Neural cell (in vitro differentiated cells): ENCODE results near the gene WTAP. TPM values are rescaled to one million over a fixed set of nuclear protein-coding genes. Genes with fewer than 3 reads are reported as not detected.

ENCODE experiments used
- H2AFZ ChIP-seq: fragments of 200-600, 300-800 bp; sonication (generic), shearing (Covaris generic); 2 replicates; pipeline ENCODE4 v1.6.0; 2014; ENCODE audit warnings: low read depth, mild to moderate bottlenecking, antibody characterized with exemption, low read length, moderate library complexity
- H3F3A ChIP-seq: fragments of 200-600 bp; shearing (Covaris generic); 2 replicates; pipeline ENCODE4 v1.6.1; 2016; ENCODE audit warnings: mild to moderate bottlenecking, moderate library complexity, mixed read lengths, antibody characterized with exemption, low read length; ENCODE audit not compliant: insufficient read depth, poor library complexity, severe bottlenecking
- H3K27ac ChIP-seq: fragments of 200-600, 300-800 bp; sonication (generic), shearing (Covaris generic); 2 replicates; pipeline ENCODE4 v1.5.1; 2014; ENCODE audit warnings: mild to moderate bottlenecking, low read length, moderate library complexity
- H3K27me3 ChIP-seq: fragments of 300-800, 200-600 bp; sonication (generic), shearing (Covaris generic); 2 replicates; pipeline ENCODE4 v1.6.0; 2014; ENCODE audit warnings: mild to moderate bottlenecking, low read depth, low read length, moderate library complexity; ENCODE audit not compliant: insufficient read depth
- H3K36me3 ChIP-seq: fragments of 300-800, 200-600 bp; sonication (generic), shearing (Covaris generic); 2 replicates; pipeline ENCODE4 v1.5.1; 2014; ENCODE audit warnings: mild to moderate bottlenecking, antibody characterized with exemption, low read length, moderate library complexity; ENCODE audit not compliant: insufficient read depth
- H3K4me2 ChIP-seq: fragments of 300-800, 200-600 bp; sonication (generic), shearing (Covaris generic); 2 replicates; pipeline ENCODE4 v1.6.0; 2014; ENCODE audit warnings: mild to moderate bottlenecking, low read length
- H3K4me3 ChIP-seq: fragments of 300-800, 200-600 bp; sonication (generic), shearing (Covaris generic); 2 replicates; pipeline ENCODE4 v1.5.1; 2014; ENCODE audit warnings: mild to moderate bottlenecking, low read length, moderate library complexity
- H3K79me2 ChIP-seq: fragments of 200-600 bp; shearing (Covaris generic); replicated peaks from 2 replicates; pipeline ENCODE4 v1.6.0; 2014; ENCODE audit warnings: mild to moderate bottlenecking, low read length, moderate library complexity; ENCODE audit not compliant: insufficient read depth
- H3K9ac ChIP-seq: fragments of 300-800, 200-600 bp; sonication (generic), shearing (Covaris generic); 2 replicates; pipeline ENCODE4 v1.6.1; 2016; ENCODE audit warnings: mild to moderate bottlenecking, low read length, mixed read lengths
- H3K9me2 ChIP-seq: fragments of 200-600 bp; shearing (Covaris generic); 2 replicates; pipeline ENCODE4 v1.6.1; 2016; ENCODE audit warnings: mild to moderate bottlenecking, low read length, mixed read lengths; ENCODE audit not compliant: insufficient read depth
- H3K9me3 ChIP-seq: fragments of 200-600, 300-800 bp; sonication (generic), shearing (Covaris generic); 2 replicates; pipeline ENCODE4 v1.6.1; 2016; ENCODE audit warnings: mild to moderate bottlenecking, mixed run types, low read length, moderate library complexity, mixed read lengths
- H4K20me1 ChIP-seq: fragments of 200-600 bp; shearing (Covaris generic); 2 replicates; pipeline ENCODE4 v1.6.1; 2016; ENCODE audit warnings: mild to moderate bottlenecking, mixed run types; ENCODE audit not compliant: insufficient read depth
- EZH2 ChIP-seq: fragments of 200-600, 300-800 bp; shearing (Covaris generic), sonication (generic); IDR thresholded peaks from 2 replicates; pipeline ENCODE4 v1.6.1; 2014; ENCODE audit warnings: antibody characterized with exemption, low read length, borderline replicate concordance, mild to moderate bottlenecking; ENCODE audit not compliant: insufficient read depth, poor library complexity, severe bottlenecking
- MXI1 ChIP-seq: fragments of 450-650 bp; conservative IDR thresholded peaks from 2 replicates; pipeline ENCODE4 v1.6.1; 2014; ENCODE audit warnings: antibody characterized with exemption, mild to moderate bottlenecking; ENCODE audit not compliant: poor library complexity, severe bottlenecking
- POLR2AphosphoS5 ChIP-seq: IDR thresholded peaks from 2 replicates; pipeline ENCODE4 v1.6.1; 2012
- RAD21 ChIP-seq: fragments of 450-650 bp; conservative IDR thresholded peaks from 2 replicates; pipeline ENCODE4 v1.6.1; 2014; ENCODE audit warnings: antibody characterized with exemption, mild to moderate bottlenecking, moderate library complexity
- SMC3 ChIP-seq: fragments of 450-650 bp; conservative IDR thresholded peaks from 2 replicates; pipeline ENCODE4 v1.6.1; 2014; ENCODE audit warnings: antibody characterized with exemption, mild to moderate bottlenecking, moderate library complexity; ENCODE audit not compliant: poor library complexity
- TAF1 ChIP-seq: IDR thresholded peaks from 2 replicates; pipeline ENCODE4 v1.6.1; 2012; ENCODE audit warnings: low read depth
- polyA plus RNA-seq: library from polyadenylated mRNA; depleted of rRNA; stranded (reverse); fragments of >200 nt; gene quantifications from 2 replicates; pipeline ENCODE4 v1.2.3, GENCODE V29; 2014
- TF ChIP-seq, protein P1 (sequence below): IDR thresholded peaks from 2 replicates; pipeline ENCODE4 v1.6.1; 2012; ENCODE audit warnings: borderline replicate concordance
- TF ChIP-seq, protein P2 (sequence below): fragments of 450-650 bp; IDR thresholded peaks from 2 replicates; pipeline ENCODE4 v1.5.1; 2014; ENCODE audit warnings: antibody characterized with exemption, mild to moderate bottlenecking, moderate library complexity; ENCODE audit not compliant: poor library complexity, severe bottlenecking

WTAP gene
- polyA plus RNA-seq, 1 donor from 2014 or later, result 94.1 TPM

DNA sequence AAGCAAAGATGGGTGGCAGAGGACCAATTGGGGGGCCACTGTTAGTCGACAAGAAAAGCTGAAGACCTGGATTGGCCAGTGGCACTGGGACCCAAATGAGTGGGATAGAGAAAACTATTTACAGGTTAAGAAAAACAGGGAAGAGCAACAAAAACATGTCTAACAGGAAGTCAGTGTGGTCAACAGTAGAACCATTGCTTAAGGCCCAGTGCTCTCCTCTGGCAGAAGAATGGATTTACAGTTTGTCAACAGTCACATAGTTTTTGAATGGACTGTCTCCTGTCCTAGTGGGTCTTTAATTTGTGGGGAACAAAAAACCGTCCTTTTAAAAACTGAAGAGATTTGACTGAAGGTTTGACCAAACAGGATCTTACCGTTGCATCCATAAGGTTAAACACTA, 12.1 kb upstream of the WTAP start:
- Histone ChIP-seq H3K9me2 (no peaks in the 10 kb centered on the region), H3K36me3 (no peaks in the 10 kb centered on the region), H3F3A (no peaks in the 10 kb centered on the region), H4K20me1 (no peaks in the 10 kb centered on the region), H3K9ac (no peak overlapping the region), H2AFZ (no peak overlapping the region), H3K79me2 (peaks cover 5% of the 10 kb centered on the region), H3K9me3 (no peaks in the 10 kb centered on the region), H3K4me2 (no peak overlapping the region), H3K27ac (no peak overlapping the region), H3K27me3 (no peaks in the 10 kb centered on the region), H3K4me3 (no peak overlapping the region)
- TF ChIP-seq, protein P1, sequence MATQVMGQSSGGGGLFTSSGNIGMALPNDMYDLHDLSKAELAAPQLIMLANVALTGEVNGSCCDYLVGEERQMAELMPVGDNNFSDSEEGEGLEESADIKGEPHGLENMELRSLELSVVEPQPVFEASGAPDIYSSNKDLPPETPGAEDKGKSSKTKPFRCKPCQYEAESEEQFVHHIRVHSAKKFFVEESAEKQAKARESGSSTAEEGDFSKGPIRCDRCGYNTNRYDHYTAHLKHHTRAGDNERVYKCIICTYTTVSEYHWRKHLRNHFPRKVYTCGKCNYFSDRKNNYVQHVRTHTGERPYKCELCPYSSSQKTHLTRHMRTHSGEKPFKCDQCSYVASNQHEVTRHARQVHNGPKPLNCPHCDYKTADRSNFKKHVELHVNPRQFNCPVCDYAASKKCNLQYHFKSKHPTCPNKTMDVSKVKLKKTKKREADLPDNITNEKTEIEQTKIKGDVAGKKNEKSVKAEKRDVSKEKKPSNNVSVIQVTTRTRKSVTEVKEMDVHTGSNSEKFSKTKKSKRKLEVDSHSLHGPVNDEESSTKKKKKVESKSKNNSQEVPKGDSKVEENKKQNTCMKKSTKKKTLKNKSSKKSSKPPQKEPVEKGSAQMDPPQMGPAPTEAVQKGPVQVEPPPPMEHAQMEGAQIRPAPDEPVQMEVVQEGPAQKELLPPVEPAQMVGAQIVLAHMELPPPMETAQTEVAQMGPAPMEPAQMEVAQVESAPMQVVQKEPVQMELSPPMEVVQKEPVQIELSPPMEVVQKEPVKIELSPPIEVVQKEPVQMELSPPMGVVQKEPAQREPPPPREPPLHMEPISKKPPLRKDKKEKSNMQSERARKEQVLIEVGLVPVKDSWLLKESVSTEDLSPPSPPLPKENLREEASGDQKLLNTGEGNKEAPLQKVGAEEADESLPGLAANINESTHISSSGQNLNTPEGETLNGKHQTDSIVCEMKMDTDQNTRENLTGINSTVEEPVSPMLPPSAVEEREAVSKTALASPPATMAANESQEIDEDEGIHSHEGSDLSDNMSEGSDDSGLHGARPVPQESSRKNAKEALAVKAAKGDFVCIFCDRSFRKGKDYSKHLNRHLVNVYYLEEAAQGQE, result no peak
- no peak for TF ChIP-seq POLR2AphosphoS5
- no peak for TF ChIP-seq EZH2
- TF ChIP-seq RAD21, result no peak
- no peak for TF ChIP-seq TAF1
- TF ChIP-seq SMC3, result no peak
- TF ChIP-seq, protein P2, sequence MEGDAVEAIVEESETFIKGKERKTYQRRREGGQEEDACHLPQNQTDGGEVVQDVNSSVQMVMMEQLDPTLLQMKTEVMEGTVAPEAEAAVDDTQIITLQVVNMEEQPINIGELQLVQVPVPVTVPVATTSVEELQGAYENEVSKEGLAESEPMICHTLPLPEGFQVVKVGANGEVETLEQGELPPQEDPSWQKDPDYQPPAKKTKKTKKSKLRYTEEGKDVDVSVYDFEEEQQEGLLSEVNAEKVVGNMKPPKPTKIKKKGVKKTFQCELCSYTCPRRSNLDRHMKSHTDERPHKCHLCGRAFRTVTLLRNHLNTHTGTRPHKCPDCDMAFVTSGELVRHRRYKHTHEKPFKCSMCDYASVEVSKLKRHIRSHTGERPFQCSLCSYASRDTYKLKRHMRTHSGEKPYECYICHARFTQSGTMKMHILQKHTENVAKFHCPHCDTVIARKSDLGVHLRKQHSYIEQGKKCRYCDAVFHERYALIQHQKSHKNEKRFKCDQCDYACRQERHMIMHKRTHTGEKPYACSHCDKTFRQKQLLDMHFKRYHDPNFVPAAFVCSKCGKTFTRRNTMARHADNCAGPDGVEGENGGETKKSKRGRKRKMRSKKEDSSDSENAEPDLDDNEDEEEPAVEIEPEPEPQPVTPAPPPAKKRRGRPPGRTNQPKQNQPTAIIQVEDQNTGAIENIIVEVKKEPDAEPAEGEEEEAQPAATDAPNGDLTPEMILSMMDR, result no peak
- no peak for TF ChIP-seq MXI1

DNA sequence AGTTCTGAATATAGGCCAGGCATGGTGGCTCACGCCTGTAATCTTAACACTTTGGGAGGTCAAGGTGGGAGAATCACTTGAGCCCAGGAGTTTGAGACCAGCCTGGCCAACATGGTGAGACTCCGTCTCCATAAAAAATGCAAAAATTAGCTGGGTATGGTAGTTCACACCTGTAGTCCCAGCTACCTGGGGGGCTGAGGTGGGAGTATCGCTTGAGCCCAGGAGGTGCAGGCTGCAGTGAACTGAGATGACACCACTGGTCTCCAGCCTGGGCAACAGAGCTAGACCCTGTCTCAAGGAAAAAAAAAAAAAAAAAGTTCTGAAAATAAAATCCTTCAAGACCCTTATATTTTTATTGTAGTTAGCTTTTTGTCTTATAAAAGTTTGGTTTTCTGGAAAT, 11.7 kb upstream of the WTAP start:
- Histone ChIP-seq H3F3A (no peaks in the 10 kb centered on the region), H3K27me3 (no peaks in the 10 kb centered on the region), H3K9me2 (no peaks in the 10 kb centered on the region), H3K79me2 (peaks cover 9% of the 10 kb centered on the region), H3K9ac (no peak overlapping the region), H2AFZ (no peak overlapping the region), H4K20me1 (no peaks in the 10 kb centered on the region), H3K4me3 (no peak overlapping the region), H3K9me3 (no peaks in the 10 kb centered on the region), H3K27ac (no peak overlapping the region), H3K36me3 (no peaks in the 10 kb centered on the region), H3K4me2 (no peak overlapping the region)
- TF ChIP-seq SMC3 (no peak), RAD21 (no peak), EZH2 (no peak)
- TF ChIP-seq, protein P1, result no peak
